ENCODE data around the gene FAM120B. TPM values are rescaled to one million over a fixed set of nuclear protein-coding genes. Genes with fewer than 3 reads are reported as not detected.

FAM120B gene
- total and polyA plus RNA-seq, 2 experiments from 2014 or later, result 7.2 to 16.7 TPM

DNA sequence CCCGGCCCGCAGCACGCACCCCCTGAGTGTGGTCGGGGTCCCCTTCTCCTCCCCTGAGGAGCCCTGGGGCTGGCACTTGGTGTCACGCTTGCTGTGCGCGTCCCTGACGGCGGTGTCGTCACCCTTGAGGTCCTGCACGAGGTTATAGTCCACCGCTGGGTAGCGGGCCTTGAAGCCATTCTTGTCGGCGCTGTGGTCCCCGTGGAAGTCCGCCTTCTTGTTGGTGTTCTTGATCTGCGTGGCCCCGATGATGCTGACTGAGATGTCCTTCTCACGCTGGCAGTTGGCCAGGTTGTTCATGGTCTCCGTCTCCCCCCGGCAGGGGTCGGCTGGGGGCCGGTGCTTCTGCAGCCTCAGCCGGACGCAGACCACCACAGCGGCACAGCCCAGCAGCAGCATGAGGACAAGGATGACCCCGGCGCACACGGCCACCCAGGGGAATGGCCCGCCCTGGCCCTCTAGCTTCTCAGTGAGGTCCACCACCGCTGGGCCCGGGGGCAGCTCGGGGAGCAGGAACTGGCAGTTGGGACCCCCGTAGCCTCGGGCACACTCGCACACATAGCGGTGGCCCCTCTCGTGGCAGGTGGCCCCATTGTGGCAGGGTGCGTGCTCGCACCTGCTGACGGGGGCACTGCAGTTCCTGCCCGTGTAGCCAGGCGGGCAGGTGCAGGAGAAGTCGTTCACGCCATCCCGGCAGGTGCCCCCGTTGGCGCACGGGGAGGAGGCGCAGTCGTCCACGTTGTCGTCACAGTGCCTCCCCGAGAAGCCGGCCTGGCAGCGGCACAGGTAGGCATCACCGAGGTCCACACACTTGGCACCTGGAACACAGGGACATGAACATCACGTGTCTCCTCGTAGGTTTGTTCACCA, 23.1 kb upstream of the FAM120B start:
- Histone ChIP-seq H3K79me2 (replicated peaks; ENCODE audit: insufficient read depth) (no peaks in the 10 kb centered on the region), H3F3A (replicated peaks; ENCODE audit: low read depth) (peaks cover 4% of the 10 kb centered on the region; the same call in 1 of the 2 replicates), H3K9me2 (ENCODE audit: insufficient read depth) (no peaks in the 10 kb centered on the region), H3K27ac (ENCODE audit: low read depth) (no peak overlapping the region), H4K20me1 (replicated peaks; ENCODE audit: insufficient read depth) (no peaks in the 10 kb centered on the region; the same call in 1 of the 2 replicates), H2AFZ (no peak overlapping the region), H3K36me3 (ENCODE audit: insufficient read depth) (no peaks in the 10 kb centered on the region), H3K4me3 (no peak overlapping the region), H3K4me1 (ENCODE audit: insufficient read depth) (peaks cover 17% of the 10 kb centered on the region), H3K4me2 (no peak overlapping the region), H3K27me3 (ENCODE audit: insufficient read depth) (peaks cover 30% of the 10 kb centered on the region)
- H3K36me3 Mint-ChIP-seq (ENCODE audit: low read depth), result peaks cover 8% of the 10 kb centered on the region
- H3K27ac Mint-ChIP-seq, result no peak overlapping the region
- H3K27me3 Mint-ChIP-seq (ENCODE audit: insufficient read depth, low read depth, poor library complexity), result peaks cover 43% of the 10 kb centered on the region
- H3K4me3 Mint-ChIP-seq, result no peak overlapping the region
- peaks cover 37% of the 10 kb centered on the region for H3K4me1 Mint-ChIP-seq
- DNase-seq (ENCODE audit: low spot score) (no peak), ATAC-seq (no peak)
- TF ChIP-seq NANOG (IDR thresholded peaks at IDR 0.05; ENCODE audit: borderline replicate concordance), result no peak
- H3K9me3 Mint-ChIP-seq, result peaks cover 3% of the 10 kb centered on the region

DNA sequence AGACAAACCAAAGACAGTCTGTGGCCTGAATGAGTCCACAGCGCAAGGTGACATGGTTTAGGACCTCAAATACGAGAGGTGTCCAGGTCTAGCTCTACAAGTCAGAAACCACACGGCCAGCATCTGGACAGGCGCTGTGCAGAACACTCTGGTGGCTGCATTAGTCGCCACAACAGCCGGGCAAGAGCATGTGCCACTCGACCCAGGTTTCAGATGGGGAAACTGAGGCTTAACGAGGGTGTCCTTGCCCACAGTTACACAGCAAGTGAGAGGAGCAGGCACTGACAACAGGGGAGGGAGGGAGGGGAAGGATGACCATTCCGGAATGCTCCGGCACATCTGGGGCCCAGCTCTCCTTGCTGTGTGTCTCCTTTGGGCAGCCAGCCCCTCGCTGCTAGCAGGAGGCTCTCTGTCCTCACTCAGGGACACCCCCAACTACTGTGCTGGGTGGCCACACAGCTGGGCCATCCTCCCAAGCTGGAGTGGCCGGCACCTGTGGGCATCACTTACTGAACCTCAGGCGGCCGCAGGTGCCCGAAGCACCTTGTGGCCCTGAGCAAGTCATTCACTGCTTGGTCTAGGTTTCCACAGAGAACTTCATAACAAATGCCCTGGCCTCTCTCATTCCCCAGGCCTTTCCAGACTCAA, 22.3 kb upstream of the FAM120B start:
- no peak overlapping the region for H3K4me3 ChIP-seq
- H3K9me2 ChIP-seq (ENCODE audit: insufficient read depth), result no peaks in the 10 kb centered on the region
- no peak overlapping the region for H3K4me2 ChIP-seq
- TF ChIP-seq CREB1 (CRISPR knock-in tag; IDR thresholded peaks at IDR 0.05; ENCODE audit: low read depth), result no peak
- TF ChIP-seq, protein P1, sequence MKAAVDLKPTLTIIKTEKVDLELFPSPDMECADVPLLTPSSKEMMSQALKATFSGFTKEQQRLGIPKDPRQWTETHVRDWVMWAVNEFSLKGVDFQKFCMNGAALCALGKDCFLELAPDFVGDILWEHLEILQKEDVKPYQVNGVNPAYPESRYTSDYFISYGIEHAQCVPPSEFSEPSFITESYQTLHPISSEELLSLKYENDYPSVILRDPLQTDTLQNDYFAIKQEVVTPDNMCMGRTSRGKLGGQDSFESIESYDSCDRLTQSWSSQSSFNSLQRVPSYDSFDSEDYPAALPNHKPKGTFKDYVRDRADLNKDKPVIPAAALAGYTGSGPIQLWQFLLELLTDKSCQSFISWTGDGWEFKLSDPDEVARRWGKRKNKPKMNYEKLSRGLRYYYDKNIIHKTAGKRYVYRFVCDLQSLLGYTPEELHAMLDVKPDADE (IDR thresholded peaks at IDR 0.05), result no peak
- TF ChIP-seq, protein P2, sequence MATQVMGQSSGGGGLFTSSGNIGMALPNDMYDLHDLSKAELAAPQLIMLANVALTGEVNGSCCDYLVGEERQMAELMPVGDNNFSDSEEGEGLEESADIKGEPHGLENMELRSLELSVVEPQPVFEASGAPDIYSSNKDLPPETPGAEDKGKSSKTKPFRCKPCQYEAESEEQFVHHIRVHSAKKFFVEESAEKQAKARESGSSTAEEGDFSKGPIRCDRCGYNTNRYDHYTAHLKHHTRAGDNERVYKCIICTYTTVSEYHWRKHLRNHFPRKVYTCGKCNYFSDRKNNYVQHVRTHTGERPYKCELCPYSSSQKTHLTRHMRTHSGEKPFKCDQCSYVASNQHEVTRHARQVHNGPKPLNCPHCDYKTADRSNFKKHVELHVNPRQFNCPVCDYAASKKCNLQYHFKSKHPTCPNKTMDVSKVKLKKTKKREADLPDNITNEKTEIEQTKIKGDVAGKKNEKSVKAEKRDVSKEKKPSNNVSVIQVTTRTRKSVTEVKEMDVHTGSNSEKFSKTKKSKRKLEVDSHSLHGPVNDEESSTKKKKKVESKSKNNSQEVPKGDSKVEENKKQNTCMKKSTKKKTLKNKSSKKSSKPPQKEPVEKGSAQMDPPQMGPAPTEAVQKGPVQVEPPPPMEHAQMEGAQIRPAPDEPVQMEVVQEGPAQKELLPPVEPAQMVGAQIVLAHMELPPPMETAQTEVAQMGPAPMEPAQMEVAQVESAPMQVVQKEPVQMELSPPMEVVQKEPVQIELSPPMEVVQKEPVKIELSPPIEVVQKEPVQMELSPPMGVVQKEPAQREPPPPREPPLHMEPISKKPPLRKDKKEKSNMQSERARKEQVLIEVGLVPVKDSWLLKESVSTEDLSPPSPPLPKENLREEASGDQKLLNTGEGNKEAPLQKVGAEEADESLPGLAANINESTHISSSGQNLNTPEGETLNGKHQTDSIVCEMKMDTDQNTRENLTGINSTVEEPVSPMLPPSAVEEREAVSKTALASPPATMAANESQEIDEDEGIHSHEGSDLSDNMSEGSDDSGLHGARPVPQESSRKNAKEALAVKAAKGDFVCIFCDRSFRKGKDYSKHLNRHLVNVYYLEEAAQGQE (IDR thresholded peaks at IDR 0.05; ENCODE audit: unreplicated experiment), result no peak
- Mint-ChIP-seq H3K4me1 (peaks cover 38% of the 10 kb centered on the region), H3K9me3 (peaks cover 8% of the 10 kb centered on the region), H3K36me3 (ENCODE audit: low read depth) (peaks cover 14% of the 10 kb centered on the region), H3K27ac (no peak overlapping the region), H3K4me3 (no peak overlapping the region), H3K27me3 (ENCODE audit: insufficient read depth, low read depth, poor library complexity) (peaks cover 47% of the 10 kb centered on the region)
- H3K36me3 ChIP-seq (ENCODE audit: insufficient read depth), result no peaks in the 10 kb centered on the region
- H3K27ac ChIP-seq (ENCODE audit: low read depth), result no peak overlapping the region
- H3F3A ChIP-seq (replicated peaks; ENCODE audit: low read depth), result peaks cover 8% of the 10 kb centered on the region; the same call in 1 of the 2 replicates
- peaks cover 16% of the 10 kb centered on the region for H3K4me1 ChIP-seq (ENCODE audit: insufficient read depth)
- peaks cover 38% of the 10 kb centered on the region for H3K27me3 ChIP-seq (ENCODE audit: insufficient read depth)
- H4K20me1 ChIP-seq (replicated peaks; ENCODE audit: insufficient read depth), result no peaks in the 10 kb centered on the region; the same call in 1 of the 2 replicates
- H2AFZ ChIP-seq, result no peak overlapping the region
- DNase-seq (ENCODE audit: low spot score) (no peak), ATAC-seq (no peak)
- no peaks in the 10 kb centered on the region for H3K79me2 ChIP-seq (replicated peaks; ENCODE audit: insufficient read depth)

Measured in GM23338 (cell line).